OCI-LY7 (cell line): ENCODE measurements around the gene COL1A2.

ENCODE experiments used
- EZH2phosphoT487 ChIP-seq: fragments of 200-600 bp; sonication (generic); IDR thresholded peaks from 2 replicates; pipeline ENCODE4 v1.6.1; 2018; ENCODE audit warnings: low read depth, borderline replicate concordance, mild to moderate bottlenecking, mixed run types, antibody characterized with exemption, low read length, moderate library complexity, mixed read lengths
- TF ChIP-seq, protein P1 (sequence below): fragments of 200-600 bp; sonication (generic); conservative IDR thresholded peaks from 2 replicates; pipeline ENCODE4 v1.5.1; 2014; ENCODE audit warnings: mild to moderate bottlenecking, antibody characterized with exemption, low read length, moderate library complexity, mixed read lengths

- TF ChIP-seq, protein P1, sequence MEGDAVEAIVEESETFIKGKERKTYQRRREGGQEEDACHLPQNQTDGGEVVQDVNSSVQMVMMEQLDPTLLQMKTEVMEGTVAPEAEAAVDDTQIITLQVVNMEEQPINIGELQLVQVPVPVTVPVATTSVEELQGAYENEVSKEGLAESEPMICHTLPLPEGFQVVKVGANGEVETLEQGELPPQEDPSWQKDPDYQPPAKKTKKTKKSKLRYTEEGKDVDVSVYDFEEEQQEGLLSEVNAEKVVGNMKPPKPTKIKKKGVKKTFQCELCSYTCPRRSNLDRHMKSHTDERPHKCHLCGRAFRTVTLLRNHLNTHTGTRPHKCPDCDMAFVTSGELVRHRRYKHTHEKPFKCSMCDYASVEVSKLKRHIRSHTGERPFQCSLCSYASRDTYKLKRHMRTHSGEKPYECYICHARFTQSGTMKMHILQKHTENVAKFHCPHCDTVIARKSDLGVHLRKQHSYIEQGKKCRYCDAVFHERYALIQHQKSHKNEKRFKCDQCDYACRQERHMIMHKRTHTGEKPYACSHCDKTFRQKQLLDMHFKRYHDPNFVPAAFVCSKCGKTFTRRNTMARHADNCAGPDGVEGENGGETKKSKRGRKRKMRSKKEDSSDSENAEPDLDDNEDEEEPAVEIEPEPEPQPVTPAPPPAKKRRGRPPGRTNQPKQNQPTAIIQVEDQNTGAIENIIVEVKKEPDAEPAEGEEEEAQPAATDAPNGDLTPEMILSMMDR = no peak
- no peak for TF ChIP-seq EZH2phosphoT487
Measured at GRCh38 chr7:94412762-94413322, 18.1 kb downstream of the COL1A2 start.
